GM12892 (cell line): ENCODE data around the gene STAB2.
A peak's percentile ranks its signal among the peaks of the same experiment; 100 is the strongest.

Source experiments
- DNase-seq: peaks from one replicate; pipeline ENCODE4 v3.0.0; 2011; ENCODE audit not compliant: insufficient read length
- FAIRE-seq: peaks from 2 replicates; lab custom pipeline; 2011; peaks lifted over from hg19 to GRCh38; lab: Jason Lieb, UNC
- POLR2A ChIP-seq: IDR thresholded peaks from 2 replicates; pipeline ENCODE4 v1.6.1; 2011; ENCODE audit warnings: low read depth, low read length, control low read depth
- POLR2AphosphoS5 ChIP-seq: IDR thresholded peaks from 2 replicates; pipeline ENCODE4 v1.6.1; 2011; ENCODE audit warnings: low read depth, low read length, control low read depth
- TAF1 ChIP-seq: IDR thresholded peaks from 2 replicates; pipeline ENCODE4 v1.6.1; 2011; ENCODE audit warnings: low read depth, mild to moderate bottlenecking, control low read depth, low read length, borderline replicate concordance

The STAB2 gene

GRCh38 chr12:103589517-103589916, 2.4 kb downstream of the STAB2 start:
- TF ChIP-seq POLR2A = no peak
- TF ChIP-seq POLR2AphosphoS5 = no peak
- DNase-seq (no peak), FAIRE-seq (peak; percentile 17)

- FAIRE-seq = no peak
- TF ChIP-seq POLR2A = no peak
- no peak for TF ChIP-seq POLR2AphosphoS5
- no peak for TF ChIP-seq TAF1
- DNase-seq = no peak
These were observed 3.2 kb downstream of the STAB2 start for GRCh38 chr12:103590271-103590670.

GRCh38 chr12:103596981-103597380, 9.9 kb downstream of the STAB2 start:
- DNase-seq (no peak), FAIRE-seq (no peak)
- TF ChIP-seq POLR2A (no peak), POLR2AphosphoS5 (no peak), TAF1 (no peak)

- TF ChIP-seq POLR2AphosphoS5 = no peak
- no peak for TF ChIP-seq TAF1
- no peak for TF ChIP-seq POLR2A
- peak; percentile 30 for FAIRE-seq
- no peak for DNase-seq
These were observed 12.2 kb downstream of the STAB2 start for GRCh38 chr12:103599274-103599673.

GRCh38 chr12:103600967-103601728, 14.1 kb downstream of the STAB2 start:
- TF ChIP-seq TAF1 (no peak), POLR2AphosphoS5 (no peak), POLR2A (no peak)
- DNase-seq (no peak), FAIRE-seq (no peak)

GRCh38 chr12:103620395-103620794, 33.3 kb downstream of the STAB2 start:
- DNase-seq = no peak
- TF ChIP-seq POLR2AphosphoS5 = no peak
- TF ChIP-seq TAF1 = no peak
- no peak for TF ChIP-seq POLR2A
- no peak for FAIRE-seq

GRCh38 chr12:103623716-103624115, 36.6 kb downstream of the STAB2 start:
- FAIRE-seq = no peak

GRCh38 chr12:103626498-103626897, 39.4 kb downstream of the STAB2 start:
- FAIRE-seq = no peak
- TF ChIP-seq POLR2A = no peak
- no peak for TF ChIP-seq TAF1
- TF ChIP-seq POLR2AphosphoS5 = no peak
- no peak for DNase-seq

More at GRCh38 chr12:103623716-103624115, 36.6 kb downstream of the STAB2 start:
- no peak for DNase-seq
- no peak for TF ChIP-seq TAF1
- no peak for TF ChIP-seq POLR2AphosphoS5
- no peak for TF ChIP-seq POLR2A

- DNase-seq = no peak
- FAIRE-seq = no peak
- TF ChIP-seq POLR2A = no peak
- TF ChIP-seq POLR2AphosphoS5 = no peak
- no peak for TF ChIP-seq TAF1
These were observed 40.2 kb downstream of the STAB2 start for GRCh38 chr12:103627189-103627855.

- DNase-seq = peak; percentile 58
- TF ChIP-seq TAF1 = no peak
- no peak for TF ChIP-seq POLR2A
- no peak for TF ChIP-seq POLR2AphosphoS5
- FAIRE-seq = peak; percentile 80
These were observed 45.6 kb downstream of the STAB2 start for GRCh38 chr12:103632554-103633216.

- DNase-seq (no peak), FAIRE-seq (no peak)
- TF ChIP-seq POLR2A = no peak
- no peak for TF ChIP-seq TAF1
- TF ChIP-seq POLR2AphosphoS5 = no peak
These were observed 47.7 kb downstream of the STAB2 start for GRCh38 chr12:103634732-103635131.
